Measurements from ENCODE around the gene LGALS4. TPM values are rescaled to one million over a fixed set of nuclear protein-coding genes. Genes with fewer than 3 reads are reported as not detected.
A peak's percentile ranks its signal among the peaks of the same experiment; 100 is the strongest.

The LGALS4 gene
- total and polyA plus RNA-seq, 4 experiments from 2014 or later, result 4.7 to 6.1 TPM; not detected in 2

DNA sequence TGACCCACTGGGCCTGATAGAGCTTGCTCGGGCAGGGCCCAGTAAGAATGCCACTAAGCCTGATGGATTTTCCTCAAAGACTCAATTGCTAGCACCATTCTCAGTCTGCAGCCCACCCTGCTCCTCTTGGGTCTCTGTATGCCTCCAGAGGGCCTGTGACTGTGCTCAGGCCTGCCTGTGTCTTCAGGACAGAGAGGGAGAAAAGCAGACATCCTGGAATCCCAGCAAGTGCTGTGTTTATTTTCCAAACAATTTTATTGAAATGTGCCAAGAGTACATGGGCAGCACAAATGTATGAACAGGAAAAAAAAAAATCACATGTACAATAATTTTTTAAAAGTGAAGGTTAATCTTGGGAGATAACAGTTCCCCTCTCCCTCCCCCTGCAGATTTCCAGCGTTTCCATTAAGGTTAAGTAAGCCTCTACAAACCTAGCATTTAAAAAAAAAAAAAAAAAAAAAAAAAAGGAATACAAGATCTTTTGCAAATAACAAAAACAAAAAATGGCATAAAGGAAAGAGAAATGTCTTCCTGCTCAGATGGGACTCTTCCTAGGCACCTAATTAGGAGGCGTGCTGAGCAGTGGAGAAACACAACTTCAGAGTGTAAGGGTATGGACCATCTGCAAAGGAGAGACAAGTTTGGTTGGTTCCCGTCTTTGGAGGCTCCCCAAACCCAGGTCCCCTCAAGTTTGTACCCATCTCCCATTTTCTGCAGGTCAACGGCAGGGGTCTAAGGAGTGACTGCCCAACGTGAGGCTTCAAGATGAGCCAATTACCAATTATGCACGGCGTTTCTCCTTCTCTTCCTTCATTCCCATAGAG lies 23.6 kb upstream of the LGALS4 start:
- CTCF ChIA-PET (ENCODE audit: partially characterized antibody), result interaction anchor here (1.0 to 1.1 kb wide), 2 partner anchors 25 to 67 kb away, joined by 3 read pairs; no protein-coding TSS in a partner anchor
- Mint-ChIP-seq H3K27me3 (no peaks in the 10 kb centered on the region), H3K36me3 (peaks cover 38 to 61% of the 10 kb centered on the region in 2 donors), H3K4me3 (no peak overlapping the region), H3K27ac (peak overlapping the region in 5 of 7 donors; percentile 36 to 83 (median 52)), H3K4me1 (peaks cover 10 to 39% (median 25%) of the 10 kb centered on the region in 4 donors), H3K9me3 (peaks cover 0 to 9% (median 0%) of the 10 kb centered on the region in 8 donors)
- H3K4me1 ChIP-seq (ENCODE audit: insufficient read depth, low read length), result peaks cover 29% of the 10 kb centered on the region
- peaks cover 55% of the 10 kb centered on the region for H3K36me3 ChIP-seq (ENCODE audit: insufficient read depth, low read length)
- no peaks in the 10 kb centered on the region for H3K27me3 ChIP-seq (ENCODE audit: insufficient read depth, low read length)
- no peak overlapping the region for H3K4me3 ChIP-seq (ENCODE audit: low read length in 2 of 2)
- no peak for DNase-seq
- intact Hi-C loops (cut with micrococcal nuclease), result no loop called here
- no peak overlapping the region for H3K27ac ChIP-seq (ENCODE audit: low read depth, low read length)
- POLR2A ChIA-PET (ENCODE audit: partially characterized antibody), result interaction anchor here (0.9 to 7.8 kb wide), 4 partner anchors 8 to 33 kb away, joined by 3 to 130 read pairs (median 10); partner anchors contain the start of gene HNRNPL
- no peaks in the 10 kb centered on the region for H3K9me3 ChIP-seq (ENCODE audit: control insufficient read depth in 1 of 2, low read length in 2 of 2)

DNA sequence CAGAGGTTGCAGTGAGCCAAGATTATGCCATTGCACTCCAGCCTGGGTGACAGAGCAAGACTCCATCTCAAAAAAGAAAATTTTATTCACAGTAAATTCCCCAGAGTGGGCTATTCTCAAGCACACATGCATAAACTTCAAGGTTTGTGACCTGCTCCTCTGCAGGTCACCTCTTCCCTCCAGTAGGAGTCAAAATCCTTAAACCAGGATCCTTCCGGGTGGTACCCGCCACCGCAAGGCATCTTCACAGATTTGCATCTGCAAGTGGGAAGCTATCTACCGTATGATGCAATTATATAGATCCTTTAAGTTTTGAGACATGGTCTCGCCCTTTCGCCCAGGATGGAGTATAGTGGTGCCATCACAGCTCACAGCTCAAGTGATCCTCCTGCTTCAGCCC lies 21.8 kb upstream of the LGALS4 start:
- H3K4me1 ChIP-seq (ENCODE audit: insufficient read depth, low read length), result peaks cover 32% of the 10 kb centered on the region
- H3K4me1 Mint-ChIP-seq, result peaks cover 13 to 42% (median 26%) of the 10 kb centered on the region in 4 donors
- no peaks in the 10 kb centered on the region for H3K27me3 ChIP-seq (ENCODE audit: insufficient read depth, low read length)
- H3K4me3 Mint-ChIP-seq, result no peak overlapping the region
- ChIA-PET POLR2A (ENCODE audit: partially characterized antibody) (interaction anchor here (2.2 to 7.8 kb wide), 3 partner anchors 10 to 35 kb away, joined by 7 to 130 read pairs (median 13); partner anchors contain the start of gene HNRNPL), CTCF (ENCODE audit: partially characterized antibody) (interaction anchor here (0.6 to 1.7 kb wide), 3 partner anchors 10 to 96 kb away, joined by 3 read pairs; partner anchors contain the start of genes MRPS12 and SARS2)
- peaks cover 34 to 56% of the 10 kb centered on the region in 2 donors for H3K36me3 Mint-ChIP-seq
- no peak overlapping the region for H3K4me3 ChIP-seq (ENCODE audit: low read length in 2 of 2)
- H3K9me3 Mint-ChIP-seq, result peaks cover 0 to 4% (median 0%) of the 10 kb centered on the region in 8 donors
- peak overlapping the region in 2 of 7 donors; percentile 42 to 68 for H3K27ac Mint-ChIP-seq
- H3K36me3 ChIP-seq (ENCODE audit: insufficient read depth, low read length), result peaks cover 48% of the 10 kb centered on the region
- no peak for DNase-seq
- H3K9me3 ChIP-seq (ENCODE audit: control insufficient read depth in 1 of 2, low read length in 2 of 2), result no peaks in the 10 kb centered on the region
- no peak overlapping the region for H3K27ac ChIP-seq (ENCODE audit: low read depth, low read length)
- no peaks in the 10 kb centered on the region for H3K27me3 Mint-ChIP-seq
- intact Hi-C loops (cut with micrococcal nuclease), result no loop called here

DNA sequence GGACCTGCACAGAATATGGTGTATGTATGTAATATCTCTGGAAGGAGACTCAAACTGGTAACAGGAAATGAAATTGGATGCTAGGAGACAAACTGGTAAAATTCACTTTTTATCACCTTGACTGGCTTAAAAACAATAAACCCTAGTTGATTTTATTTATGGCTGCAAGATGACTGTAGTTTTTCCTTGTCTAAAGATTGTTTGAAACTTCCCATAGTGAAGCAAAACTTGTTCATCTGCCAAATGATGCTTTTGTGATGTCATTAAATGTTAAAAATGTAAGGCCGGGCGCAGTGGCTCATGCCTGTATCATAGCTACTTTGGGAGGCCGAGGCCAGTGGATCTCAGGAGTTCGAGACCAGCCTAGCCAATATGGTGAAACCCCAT lies 21.4 kb upstream of the LGALS4 start:
- no peaks in the 10 kb centered on the region for H3K9me3 ChIP-seq (ENCODE audit: control insufficient read depth in 1 of 2, low read length in 2 of 2)
- H3K9me3 Mint-ChIP-seq, result peaks cover 0 to 4% (median 0%) of the 10 kb centered on the region in 8 donors
- no peak overlapping the region for H3K27ac ChIP-seq (ENCODE audit: low read depth, low read length)
- H3K27ac Mint-ChIP-seq, result peak overlapping the region in 4 of 7 donors; percentile 9 to 60 (median 28)
- intact Hi-C loops (cut with micrococcal nuclease), result no loop called here
- no peak for DNase-seq
- H3K27me3 Mint-ChIP-seq, result no peaks in the 10 kb centered on the region
- H3K36me3 ChIP-seq (ENCODE audit: insufficient read depth, low read length), result peaks cover 43% of the 10 kb centered on the region
- peaks cover 28% of the 10 kb centered on the region for H3K4me1 ChIP-seq (ENCODE audit: insufficient read depth, low read length)
- H3K36me3 Mint-ChIP-seq, result peaks cover 30 to 54% of the 10 kb centered on the region in 2 donors
- H3K4me1 Mint-ChIP-seq, result peaks cover 11 to 37% (median 24%) of the 10 kb centered on the region in 4 donors
- H3K4me3 Mint-ChIP-seq, result peak overlapping the region in 1 of 8 donors; percentile 13
- H3K4me3 ChIP-seq (ENCODE audit: low read length in 2 of 2), result no peak overlapping the region
- ChIA-PET CTCF (ENCODE audit: partially characterized antibody) (interaction anchor here (1.1 to 1.7 kb wide), 2 partner anchors 10 to 97 kb away, joined by 3 read pairs; partner anchors contain the start of genes MRPS12 and SARS2), POLR2A (ENCODE audit: partially characterized antibody) (interaction anchor here (0.7 to 7.8 kb wide), 5 partner anchors 8 to 36 kb away, joined by 3 to 130 read pairs (median 7); partner anchors contain the start of gene HNRNPL)
- no peaks in the 10 kb centered on the region for H3K27me3 ChIP-seq (ENCODE audit: insufficient read depth, low read length)

DNA sequence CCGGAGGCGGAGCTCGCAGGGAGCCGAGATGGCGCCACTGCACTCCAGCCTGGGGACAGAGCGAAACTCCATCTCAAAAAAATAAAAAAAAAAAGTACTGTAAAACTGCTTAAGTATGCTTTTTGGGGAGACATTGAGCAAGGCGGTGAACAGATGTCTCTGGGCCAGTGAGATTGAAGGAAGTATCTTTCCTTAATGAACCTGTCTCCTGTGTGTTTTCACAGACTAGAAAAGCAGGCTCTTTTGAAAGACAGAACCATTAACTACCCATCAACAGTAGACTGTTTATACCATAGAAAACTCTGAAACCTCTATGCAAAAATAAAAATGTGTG lies 20.3 kb upstream of the LGALS4 start:
- no peak for DNase-seq
- H3K27ac Mint-ChIP-seq, result peak overlapping the region in 3 of 7 donors; percentile 29 to 94 (median 75)
- Histone ChIP-seq H3K36me3 (ENCODE audit: insufficient read depth, low read length) (peaks cover 33% of the 10 kb centered on the region), H3K9me3 (ENCODE audit: control insufficient read depth in 1 of 2, low read length in 2 of 2) (no peaks in the 10 kb centered on the region), H3K27ac (ENCODE audit: low read depth, low read length) (no peak overlapping the region), H3K4me3 (ENCODE audit: low read length in 2 of 2) (no peak overlapping the region), H3K4me1 (ENCODE audit: insufficient read depth, low read length) (peaks cover 22% of the 10 kb centered on the region), H3K27me3 (ENCODE audit: insufficient read depth, low read length) (no peaks in the 10 kb centered on the region)
- H3K4me1 Mint-ChIP-seq, result peaks cover 12 to 34% (median 22%) of the 10 kb centered on the region in 4 donors
- H3K9me3 Mint-ChIP-seq, result peaks cover 0 to 2% (median 0%) of the 10 kb centered on the region in 8 donors
- intact Hi-C loops (cut with micrococcal nuclease), result no loop called here
- H3K4me3 Mint-ChIP-seq, result peak overlapping the region in 2 of 8 donors; percentile 25 to 36
- CTCF ChIA-PET (ENCODE audit: partially characterized antibody), result interaction anchor here (1.7 to 1.9 kb wide), 3 partner anchors 36 to 98 kb away, joined by 3 to 12 read pairs (median 8); partner anchors contain the start of genes MRPS12 and SARS2
- POLR2A ChIA-PET (ENCODE audit: partially characterized antibody), result interaction anchor here (0.9 to 7.8 kb wide), 6 partner anchors 9 to 46 kb away, joined by 4 to 130 read pairs (median 10); partner anchors contain the start of genes HNRNPL and RINL
- peaks cover 27 to 47% of the 10 kb centered on the region in 2 donors for H3K36me3 Mint-ChIP-seq
- no peaks in the 10 kb centered on the region for H3K27me3 Mint-ChIP-seq

DNA sequence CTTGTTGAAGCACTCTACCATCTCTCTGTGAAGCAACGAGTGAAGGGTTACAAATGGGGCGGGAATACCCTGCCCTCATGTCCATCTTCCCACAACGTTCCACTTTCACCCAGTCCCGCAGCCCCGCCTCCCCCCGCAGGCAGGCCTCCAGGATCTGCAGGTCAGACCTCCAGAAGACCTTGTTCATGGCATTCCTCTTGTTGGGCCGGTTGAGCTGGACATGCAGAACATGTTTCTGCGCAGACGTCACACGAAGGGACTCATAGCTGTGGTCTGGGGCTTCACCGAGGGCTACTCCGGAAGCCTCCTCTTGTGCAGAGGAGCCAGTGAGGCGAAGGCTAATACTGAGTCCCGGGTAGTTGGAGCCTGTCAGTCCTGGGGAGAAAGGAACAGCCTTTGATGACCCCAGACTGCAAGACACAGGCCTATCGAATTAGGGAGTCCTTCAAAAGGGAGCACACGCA lies 18.4 kb upstream of the LGALS4 start:
- Mint-ChIP-seq H3K27me3 (no peaks in the 10 kb centered on the region), H3K36me3 (peaks cover 24 to 43% of the 10 kb centered on the region in 2 donors), H3K9me3 (peaks cover 0 to 2% (median 0%) of the 10 kb centered on the region in 8 donors), H3K27ac (peak overlapping the region; percentile 92 to 98 (median 95)), H3K4me1 (peaks cover 17 to 50% (median 32%) of the 10 kb centered on the region in 4 donors), H3K4me3 (peak overlapping the region; percentile 88 to 95 (median 94))
- Histone ChIP-seq H3K9me3 (ENCODE audit: control insufficient read depth in 1 of 2, low read length in 2 of 2) (no peaks in the 10 kb centered on the region), H3K4me3 (ENCODE audit: low read length in 2 of 2) (peak overlapping the region; percentile 82 to 87), H3K27ac (ENCODE audit: low read depth, low read length) (peak overlapping the region; percentile 79), H3K36me3 (ENCODE audit: insufficient read depth, low read length) (peaks cover 22% of the 10 kb centered on the region), H3K27me3 (ENCODE audit: insufficient read depth, low read length) (no peaks in the 10 kb centered on the region), H3K4me1 (ENCODE audit: insufficient read depth, low read length) (peaks cover 22% of the 10 kb centered on the region)
- peak in 1 of 5 donors; percentile 57 for DNase-seq
- POLR2A ChIA-PET (ENCODE audit: partially characterized antibody), result interaction anchor here (0.6 to 7.8 kb wide), 13 partner anchors 9 to 428 kb away, joined by 3 to 130 read pairs (median 6); partner anchors contain the start of genes ACTN4, FAM98C, HNRNPL and RINL
- intact Hi-C loops (cut with micrococcal nuclease), result loop anchor here (1.0 kb wide), 4 partner anchors 11 to 68 kb away; partner anchors contain the start of genes NFKBIB and SIRT2
- CTCF ChIA-PET (ENCODE audit: partially characterized antibody), result interaction anchor here (1.0 to 2.8 kb wide), 10 partner anchors 9 to 428 kb away, joined by 3 to 14 read pairs (median 6); partner anchors contain the start of genes FAM98C, MRPS12, RINL and SARS2

DNA sequence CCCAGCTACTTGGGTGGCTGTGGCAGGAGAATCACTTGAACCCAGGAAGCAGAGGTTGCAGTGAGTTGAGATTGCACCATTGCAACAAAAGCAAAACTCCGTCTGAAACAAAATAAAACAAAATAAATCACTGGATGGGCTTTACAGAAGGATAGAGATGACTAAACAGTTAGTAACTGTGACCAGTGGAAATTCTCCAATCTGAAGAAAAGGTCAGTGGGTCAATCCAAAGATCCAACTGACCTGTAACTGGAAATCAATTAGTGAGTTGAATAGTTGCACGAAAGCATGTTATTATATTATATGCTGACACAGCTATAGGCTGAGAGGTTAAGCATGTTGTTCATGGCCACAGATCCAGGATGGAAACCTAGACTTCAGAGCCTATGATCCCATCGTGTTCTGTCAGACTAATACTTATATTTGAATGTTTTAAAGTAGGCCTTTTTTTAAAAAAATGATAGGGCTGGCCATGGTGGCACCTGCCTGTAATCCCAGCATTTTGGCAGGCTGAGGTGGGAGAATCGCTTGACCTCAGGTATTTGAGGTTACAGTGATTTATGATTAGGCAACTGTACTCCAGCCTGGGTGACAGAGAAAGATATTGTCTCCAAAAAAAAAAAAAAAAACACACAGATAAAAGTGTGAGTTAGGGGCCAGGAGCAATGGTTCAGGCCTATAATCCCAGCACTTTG lies 17.4 kb upstream of the LGALS4 start:
- Mint-ChIP-seq H3K27ac (peak overlapping the region in 6 of 7 donors; percentile 29 to 95 (median 92)), H3K4me3 (peak overlapping the region; percentile 88 to 95 (median 94)), H3K4me1 (peaks cover 19 to 55% (median 33%) of the 10 kb centered on the region in 4 donors), H3K27me3 (no peaks in the 10 kb centered on the region), H3K36me3 (peaks cover 22 to 41% of the 10 kb centered on the region in 2 donors), H3K9me3 (peaks cover 0 to 2% (median 0%) of the 10 kb centered on the region in 8 donors)
- peak overlapping the region in 1 of 2 donors; percentile 87 for H3K4me3 ChIP-seq (ENCODE audit: low read length in 2 of 2)
- H3K4me1 ChIP-seq (ENCODE audit: insufficient read depth, low read length), result peaks cover 22% of the 10 kb centered on the region
- ChIA-PET CTCF (ENCODE audit: partially characterized antibody) (interaction anchor here (1.0 to 2.8 kb wide), 2 partner anchors 10 to 34 kb away, joined by 3 to 10 read pairs; no protein-coding TSS in a partner anchor), POLR2A (ENCODE audit: partially characterized antibody) (interaction anchor here (0.5 to 7.8 kb wide), 3 partner anchors 11 to 24 kb away, joined by 4 to 130 read pairs (median 52); partner anchors contain the start of gene HNRNPL)
- intact Hi-C loops (cut with micrococcal nuclease), result no loop called here
- no peaks in the 10 kb centered on the region for H3K9me3 ChIP-seq (ENCODE audit: control insufficient read depth in 1 of 2, low read length in 2 of 2)
- peaks cover 14% of the 10 kb centered on the region for H3K36me3 ChIP-seq (ENCODE audit: insufficient read depth, low read length)
- no peak for DNase-seq
- no peaks in the 10 kb centered on the region for H3K27me3 ChIP-seq (ENCODE audit: insufficient read depth, low read length)
- no peak overlapping the region for H3K27ac ChIP-seq (ENCODE audit: low read depth, low read length)

Measured in CD4-positive, alpha-beta memory T cell (primary cell).